HG03439 (cell line): ENCODE results near the gene BRI3.

Source experiments
- ATAC-seq: cut with Tn5 transposase; IDR thresholded peaks from one replicate; pipeline ENCODE4 v1.9.1; 2021; ENCODE audit warnings: mild to moderate bottlenecking, moderate library complexity; ENCODE audit not compliant: unreplicated experiment

Gene BRI3

DNA sequence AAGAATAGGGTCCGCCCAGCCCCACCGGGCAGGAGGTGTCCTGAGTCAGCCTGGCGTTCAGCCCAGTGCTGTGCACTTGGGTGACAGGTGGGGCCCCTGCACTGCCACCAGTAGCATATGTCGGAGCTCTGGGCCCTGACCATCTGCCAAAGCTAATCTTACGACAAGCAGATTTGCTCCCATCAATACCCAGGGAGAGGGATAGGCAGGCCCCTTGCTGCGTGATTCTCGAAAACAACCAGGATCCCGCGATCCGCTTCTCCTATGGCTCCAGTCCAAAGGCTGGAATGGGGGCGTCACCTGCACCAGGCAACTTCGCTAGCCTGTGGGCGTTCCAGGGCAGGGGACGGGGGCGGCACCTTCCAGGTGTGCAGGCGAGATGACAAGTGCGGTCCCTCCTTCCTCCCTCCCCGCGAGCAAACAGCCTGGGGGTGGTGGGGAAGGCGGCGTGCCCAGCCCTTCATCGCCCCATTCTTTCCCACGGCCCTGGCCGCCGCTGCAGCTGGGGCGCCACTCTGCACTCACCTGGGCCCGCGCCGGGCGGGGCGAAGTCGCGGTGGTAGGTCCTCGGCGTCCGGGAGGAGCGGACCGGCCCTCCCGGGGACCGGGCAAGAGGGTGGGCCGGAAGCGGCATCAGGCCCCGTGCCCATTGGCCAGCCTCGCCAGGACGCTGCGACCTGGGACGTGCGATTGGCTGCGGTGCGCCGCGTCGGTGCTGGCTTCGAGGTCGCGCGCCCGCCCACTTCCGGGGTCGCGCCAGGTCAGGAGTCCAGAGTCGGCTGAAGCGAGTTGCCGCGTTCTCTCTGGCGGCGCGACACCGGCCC lies 29.7 kb upstream of the BRI3 start, which contains the start of gene TECPR1:
TECPR1 (minus strand) TSS at position 632 of the 824 bp plus-strand sequence. CDS start 6,086 bp downstream, outside the sequence.
- ATAC-seq: peak; percentile 95

DNA sequence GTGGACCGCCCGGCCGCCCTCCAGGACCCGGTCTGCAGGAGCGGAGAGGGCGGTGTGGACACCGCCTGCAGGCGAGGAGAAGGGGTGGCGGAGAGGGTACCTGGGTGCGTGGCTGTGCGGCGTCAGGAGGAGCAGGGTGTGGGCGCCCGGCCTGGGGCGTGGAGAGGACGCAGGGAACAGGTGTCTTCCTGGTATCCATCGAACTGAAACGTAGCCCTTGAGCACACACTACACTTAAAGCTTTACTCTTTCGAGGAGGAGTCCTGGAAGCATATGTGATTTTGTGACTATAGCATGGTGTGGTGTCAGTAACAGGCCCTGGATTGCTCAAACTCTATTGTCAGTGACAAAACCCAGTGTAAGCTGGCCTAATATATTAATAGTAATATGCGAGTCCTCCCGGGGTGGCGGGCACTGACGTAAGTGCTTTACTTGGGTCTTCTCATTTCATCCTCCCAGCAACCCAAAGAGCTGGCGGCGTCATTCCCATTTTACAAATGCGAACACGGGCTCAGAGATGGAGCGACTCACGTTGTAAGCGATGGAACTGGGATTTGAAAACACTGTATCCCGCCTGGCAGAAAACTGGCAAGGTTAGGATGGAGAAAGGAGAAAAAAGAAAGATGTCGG lies 28.9 kb upstream of the BRI3 start:
- ATAC-seq: peak; percentile 0

DNA sequence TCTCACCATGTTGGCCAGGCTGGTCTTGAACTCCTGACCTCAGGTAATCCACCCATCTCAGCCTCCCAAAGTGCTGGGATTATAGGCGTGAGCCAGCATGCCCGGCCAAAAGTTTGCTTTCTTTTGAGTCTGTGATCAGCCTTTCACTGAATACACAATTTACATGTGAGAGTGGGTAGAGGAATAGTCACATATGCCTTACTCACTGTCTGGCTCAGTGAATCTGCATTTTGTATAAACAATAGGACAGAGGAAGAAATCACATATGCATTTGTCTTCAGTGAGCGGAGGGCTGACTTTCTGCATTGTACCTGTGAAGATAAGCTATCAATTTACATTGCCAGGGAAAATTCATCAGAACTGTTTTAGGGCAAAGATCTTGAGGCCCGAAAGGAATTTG lies 27.0 kb upstream of the BRI3 start:
- ATAC-seq: no peak

DNA sequence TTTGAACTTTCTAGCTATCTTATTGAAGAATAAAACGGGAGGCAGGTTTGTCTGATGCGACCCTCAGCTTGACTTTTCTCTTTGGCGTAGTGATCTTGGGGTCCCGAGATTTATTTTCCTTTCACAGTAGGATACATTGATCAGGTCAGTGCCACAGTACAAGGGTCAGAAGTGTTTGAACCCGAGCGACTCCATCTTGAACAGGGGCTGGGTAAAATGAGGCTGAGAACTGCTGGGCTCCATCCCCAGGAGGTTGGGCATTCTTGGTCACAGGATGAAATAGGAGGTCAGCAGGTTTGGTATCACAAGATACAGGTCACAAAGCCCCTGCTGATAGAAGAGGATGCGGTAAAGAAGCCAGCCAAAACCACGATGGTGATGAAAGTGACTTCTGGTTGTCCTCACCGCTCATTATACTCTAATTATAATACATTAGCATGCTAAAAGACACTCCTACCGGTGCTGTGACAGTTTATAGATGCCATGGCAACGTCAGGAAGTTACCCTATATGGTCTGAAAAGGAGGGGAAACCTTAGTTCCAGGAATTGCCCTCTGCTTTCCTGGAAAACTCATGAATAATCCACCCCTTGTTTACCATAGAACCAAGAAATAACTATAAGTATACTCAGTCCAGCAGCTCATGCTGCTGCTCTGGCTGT lies 26.4 kb upstream of the BRI3 start:
- no peak for ATAC-seq

DNA sequence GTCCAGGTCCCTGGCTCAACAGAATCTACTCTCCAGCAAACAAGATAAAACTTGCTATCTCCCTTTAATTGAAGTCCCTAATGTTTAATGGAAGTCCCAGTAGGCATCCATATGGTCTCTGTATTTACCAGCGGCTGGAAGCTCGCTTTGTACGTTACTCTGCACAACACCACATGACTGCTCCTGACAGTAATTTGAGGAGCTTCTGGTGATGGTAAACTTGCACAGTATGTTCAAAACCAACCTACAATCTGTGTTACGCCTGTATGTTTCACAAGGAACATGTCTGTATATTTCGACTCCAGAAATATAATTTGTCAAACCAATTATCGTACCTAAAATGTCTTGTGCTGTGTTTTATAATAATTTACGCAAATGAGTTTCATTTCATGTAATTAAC lies 25.1 kb upstream of the BRI3 start:
- ATAC-seq: no peak

DNA sequence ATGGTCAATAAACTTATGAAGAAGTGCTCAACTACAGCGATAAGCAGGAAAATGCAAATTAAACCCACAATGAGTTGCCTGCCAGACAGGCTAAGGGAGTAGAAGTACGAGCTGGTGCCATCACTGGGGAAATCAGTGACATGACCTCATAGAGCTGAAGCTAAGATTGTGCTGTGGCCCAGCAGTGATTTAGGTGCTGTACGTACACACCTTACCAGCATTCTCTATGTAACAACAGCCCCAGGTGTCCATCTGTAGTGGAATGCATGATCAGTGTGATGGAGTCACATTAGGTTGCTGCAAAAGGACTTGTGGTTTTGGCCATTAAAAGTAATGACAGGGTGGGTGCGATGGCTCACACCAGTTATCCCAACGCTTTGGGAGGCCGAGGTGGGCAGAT lies 23.8 kb upstream of the BRI3 start:
- ATAC-seq: no peak

DNA sequence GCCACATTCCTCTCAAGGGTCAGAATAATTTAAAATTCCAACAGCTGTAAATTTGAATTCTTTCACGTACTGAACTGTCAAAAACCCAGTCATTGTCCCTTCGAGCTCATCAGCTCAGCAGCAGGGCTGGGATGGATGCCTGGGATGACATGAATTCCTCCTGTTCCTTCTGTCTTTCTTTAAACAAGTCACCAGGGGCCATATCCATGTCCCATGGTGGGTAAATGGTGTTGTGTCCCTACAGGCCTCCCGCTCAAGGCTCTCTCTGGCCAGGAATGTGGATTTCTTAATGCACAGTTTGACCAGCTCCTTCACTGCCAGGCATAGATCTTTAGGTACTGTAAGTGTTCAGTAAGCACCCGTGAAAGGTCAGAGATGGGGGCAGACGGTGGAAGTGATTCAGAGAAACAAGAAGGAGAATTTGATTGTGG lies 15.6 kb upstream of the BRI3 start:
- ATAC-seq: no peak

DNA sequence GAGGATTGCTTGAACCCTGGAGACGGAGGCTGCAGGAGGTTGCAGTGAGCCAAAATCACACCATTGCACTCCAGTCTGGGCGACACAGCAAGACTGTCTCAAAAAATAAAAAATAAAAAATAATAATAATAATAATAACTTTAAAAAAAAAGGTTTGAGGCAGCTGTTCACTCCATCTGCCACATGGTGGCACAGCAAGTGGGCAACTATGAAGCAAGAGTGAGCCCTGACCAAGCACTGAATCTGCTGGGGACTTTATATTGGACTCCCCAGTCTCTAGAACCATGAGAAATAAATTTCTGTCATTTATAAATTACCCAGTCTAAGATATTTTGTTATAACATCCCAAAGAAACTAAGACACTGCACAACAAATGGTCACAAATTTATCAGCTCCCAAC lies 14.6 kb upstream of the BRI3 start:
- ATAC-seq: no peak

DNA sequence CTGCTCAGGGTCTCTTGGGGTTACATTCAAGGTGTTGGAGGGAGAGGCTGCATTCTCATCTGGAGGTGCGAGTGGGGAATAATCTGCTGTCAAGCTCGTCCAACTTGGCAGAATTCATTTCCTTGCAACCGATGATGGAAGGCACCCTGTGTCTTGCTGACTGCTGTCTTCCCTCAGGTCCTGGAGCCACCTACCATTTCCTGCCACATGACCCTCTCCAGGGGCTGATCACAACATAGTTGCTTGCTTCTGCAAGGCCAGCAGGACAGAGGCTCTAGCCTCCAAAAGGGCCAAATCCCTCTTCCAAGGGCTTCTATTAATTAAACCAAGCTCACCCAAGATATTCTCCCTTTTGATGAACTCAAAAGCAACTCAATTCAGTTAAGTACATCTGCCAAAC lies 14.2 kb upstream of the BRI3 start:
- no peak for ATAC-seq

DNA sequence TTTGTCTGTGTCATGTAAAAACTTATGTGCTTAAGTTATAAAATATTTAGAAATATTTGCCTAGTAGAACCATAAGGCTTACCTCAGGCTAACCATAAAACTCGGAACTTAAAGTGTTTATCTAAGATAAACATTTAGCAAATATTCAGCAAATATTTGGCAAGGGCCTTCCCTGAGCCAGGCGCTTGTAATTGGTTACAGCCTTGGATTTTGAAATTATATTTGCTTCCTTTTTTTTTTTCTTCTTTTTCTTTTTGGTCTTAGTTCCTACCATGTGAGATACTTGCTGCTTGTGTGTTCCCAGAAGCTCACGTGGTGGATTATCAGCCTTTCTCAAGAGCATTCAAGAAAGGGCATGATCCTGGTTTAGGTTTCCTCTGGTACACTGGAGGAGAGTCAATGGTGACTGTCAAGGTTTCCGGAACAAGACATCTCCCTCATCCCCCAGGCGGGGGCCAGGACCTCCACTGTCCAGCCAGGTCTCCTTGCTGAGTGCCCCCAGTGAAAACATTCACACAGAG lies 5.2 kb upstream of the BRI3 start:
- ATAC-seq: no peak

DNA sequence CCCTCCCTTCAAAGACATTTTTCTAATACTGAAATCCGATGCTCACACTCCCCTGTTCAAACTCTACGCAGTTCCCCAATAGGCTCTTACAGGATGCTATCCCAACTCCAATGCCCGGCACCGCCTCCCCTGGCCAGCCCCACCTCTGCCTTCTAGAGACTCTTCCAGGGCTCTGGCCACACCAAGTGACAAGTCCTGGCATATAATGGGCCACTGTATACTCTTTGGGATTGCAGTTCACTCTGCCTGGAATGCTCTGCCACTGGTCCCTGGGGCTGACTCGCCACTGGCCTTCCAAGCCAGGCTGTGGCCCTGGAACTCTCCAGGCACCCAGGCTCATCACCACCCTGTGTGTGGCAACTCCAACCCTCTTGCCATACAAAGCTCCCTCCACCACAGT lies 3.1 kb upstream of the BRI3 start:
- no peak for ATAC-seq

DNA sequence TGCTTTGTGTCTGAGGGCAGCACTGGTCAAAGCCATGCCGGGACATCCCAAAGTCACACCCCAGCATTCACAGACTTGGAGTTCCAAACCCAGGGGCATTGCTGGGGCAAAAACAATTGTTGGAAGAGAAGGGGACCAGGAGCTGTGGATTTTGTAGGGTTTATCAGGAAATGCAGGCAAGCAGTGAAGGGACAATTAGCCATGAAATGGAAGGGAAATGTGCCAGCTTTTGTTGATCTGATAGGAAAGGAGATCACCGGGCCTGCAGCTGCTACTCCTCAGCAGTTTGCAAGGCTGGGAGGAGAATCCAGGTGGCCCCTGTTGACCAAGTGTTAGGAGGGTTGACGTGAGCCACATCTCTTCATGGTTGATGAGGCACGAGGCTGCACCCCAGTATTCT lies 2.5 kb upstream of the BRI3 start:
- no peak for ATAC-seq

DNA sequence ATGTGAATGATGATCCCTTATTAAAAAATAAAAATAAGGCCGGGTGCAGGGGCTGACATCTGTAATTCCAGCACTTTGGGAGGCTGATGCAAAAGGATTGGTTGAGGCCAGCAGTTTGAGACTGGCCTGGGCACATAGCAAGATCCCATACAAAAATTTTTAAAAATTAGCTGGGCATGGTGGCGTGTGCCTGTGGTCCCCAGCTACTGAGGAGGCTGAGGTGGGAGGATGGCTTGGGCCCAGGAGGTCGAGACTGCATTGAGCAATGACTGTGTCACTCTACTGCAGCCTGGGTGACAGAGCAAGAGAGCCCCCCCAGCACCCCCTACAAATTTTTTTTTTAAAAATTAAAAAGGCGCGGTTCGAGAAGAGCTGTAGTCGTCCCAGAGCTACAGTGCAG lies 1.2 kb upstream of the BRI3 start:
- ATAC-seq: no peak

DNA sequence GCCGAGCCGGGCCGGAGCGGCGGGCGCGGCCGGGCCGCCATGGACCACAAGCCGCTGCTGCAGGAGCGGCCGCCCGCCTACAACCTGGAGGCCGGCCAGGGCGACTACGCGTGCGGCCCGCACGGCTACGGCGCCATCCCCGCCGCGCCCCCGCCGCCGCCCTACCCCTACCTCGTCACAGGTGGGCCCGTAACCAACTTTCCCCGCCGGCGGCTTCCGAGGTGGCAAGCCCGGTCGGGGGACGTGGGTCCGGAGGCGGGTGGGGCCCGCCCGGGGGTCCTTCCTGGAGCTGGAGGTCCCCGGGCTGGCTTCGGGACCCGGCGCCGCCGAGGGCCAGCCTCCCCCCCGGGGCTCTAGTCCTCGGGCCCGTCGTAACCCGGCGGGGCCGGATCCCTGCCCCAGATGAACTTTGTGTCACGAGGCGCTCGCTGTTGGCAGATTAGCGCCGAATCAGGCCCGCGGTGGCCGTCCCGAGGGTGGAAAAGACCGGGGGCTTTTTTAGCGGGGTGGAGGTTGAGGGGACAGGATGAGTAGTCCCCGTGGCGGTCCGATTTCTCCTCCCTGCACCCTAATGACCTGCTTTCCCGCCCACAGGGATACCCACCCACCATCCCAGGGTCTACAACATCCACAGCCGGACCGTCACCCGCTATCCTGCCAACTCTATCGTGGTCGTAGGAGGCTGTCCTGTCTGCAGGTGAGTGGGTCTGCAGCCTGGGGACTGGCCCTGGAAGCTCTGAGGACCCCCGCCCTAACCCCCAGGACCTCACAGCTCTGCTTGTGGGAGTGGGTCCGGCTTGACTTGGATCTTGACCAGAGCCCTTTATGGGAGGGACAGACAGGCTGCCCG lies 496 bp downstream of the BRI3 start:
- ATAC-seq: peak; percentile 20

DNA sequence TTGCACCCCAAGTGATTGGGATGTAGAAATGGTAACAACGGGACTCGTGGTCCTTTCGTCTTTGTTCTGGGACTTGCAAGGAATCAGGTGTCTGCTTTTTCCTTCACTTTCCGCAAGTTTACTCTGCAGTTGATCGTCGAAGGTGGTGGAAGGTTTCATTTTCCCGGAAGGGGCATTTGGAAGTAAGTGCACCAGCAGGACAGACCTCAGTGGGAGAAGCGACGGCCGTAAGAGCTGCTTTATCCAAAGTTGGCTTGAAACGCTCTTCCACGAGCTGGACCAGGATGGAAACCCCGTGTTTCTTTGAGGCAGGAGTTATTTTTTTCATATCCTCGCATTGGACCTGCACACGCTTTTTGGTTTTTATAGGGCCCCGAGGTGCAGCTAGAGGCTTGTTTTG lies 1.2 kb downstream of the BRI3 start:
- ATAC-seq: no peak

DNA sequence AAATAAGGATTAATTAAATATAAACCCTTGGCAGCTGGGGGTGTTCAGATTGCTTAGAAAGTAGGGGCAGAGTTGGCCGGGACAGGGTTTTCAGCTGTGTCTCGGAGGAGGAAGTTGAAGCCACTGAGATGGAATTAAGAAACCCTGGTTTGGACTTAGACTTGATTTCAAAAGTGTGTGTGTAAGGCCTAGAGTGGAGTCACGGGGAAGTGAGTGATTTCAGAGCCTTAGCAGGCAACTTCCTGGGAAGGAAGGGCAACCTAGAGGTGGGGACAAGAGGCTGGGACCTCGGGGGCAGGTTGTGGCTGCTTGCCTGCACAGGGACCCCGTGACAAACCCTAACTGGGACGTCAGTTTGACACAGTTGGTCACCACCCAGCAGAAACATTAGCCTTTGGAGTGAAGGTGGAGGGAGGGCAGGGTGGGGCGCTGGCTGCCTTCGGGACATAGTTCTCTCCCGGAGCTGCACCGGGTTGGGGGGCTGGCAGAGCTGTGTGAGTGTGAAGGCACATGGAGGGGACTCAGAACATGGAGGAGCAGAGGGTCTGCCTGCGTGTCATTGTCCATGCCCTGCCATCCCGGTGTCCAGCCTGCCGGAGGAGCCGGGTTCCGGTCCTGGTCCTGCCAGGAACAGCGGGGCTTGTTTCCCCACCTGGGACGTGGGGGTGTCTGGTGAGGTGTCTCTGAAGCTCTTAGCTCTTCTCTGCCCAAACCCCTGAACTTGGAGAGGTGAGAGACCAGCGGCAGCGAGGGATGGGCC lies 1.8 kb downstream of the BRI3 start:
- ATAC-seq: no peak

DNA sequence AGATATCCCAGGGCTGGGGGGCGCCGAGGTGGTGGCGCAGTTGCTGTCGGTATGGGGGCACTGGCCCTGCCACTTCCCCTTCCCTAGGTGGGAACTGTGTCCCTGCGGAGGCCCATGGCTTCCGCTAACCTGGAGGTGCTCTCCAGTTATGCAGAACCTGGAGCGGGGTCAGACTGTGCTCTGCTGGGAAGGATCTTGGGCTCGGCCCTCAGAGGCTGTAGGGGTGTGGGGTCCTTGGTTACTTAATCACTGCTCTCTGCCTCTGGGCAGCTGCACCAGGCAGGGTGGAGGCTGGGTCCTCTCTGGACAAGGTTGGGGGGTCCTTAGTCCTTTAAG lies 2.4 kb downstream of the BRI3 start:
- ATAC-seq: no peak

DNA sequence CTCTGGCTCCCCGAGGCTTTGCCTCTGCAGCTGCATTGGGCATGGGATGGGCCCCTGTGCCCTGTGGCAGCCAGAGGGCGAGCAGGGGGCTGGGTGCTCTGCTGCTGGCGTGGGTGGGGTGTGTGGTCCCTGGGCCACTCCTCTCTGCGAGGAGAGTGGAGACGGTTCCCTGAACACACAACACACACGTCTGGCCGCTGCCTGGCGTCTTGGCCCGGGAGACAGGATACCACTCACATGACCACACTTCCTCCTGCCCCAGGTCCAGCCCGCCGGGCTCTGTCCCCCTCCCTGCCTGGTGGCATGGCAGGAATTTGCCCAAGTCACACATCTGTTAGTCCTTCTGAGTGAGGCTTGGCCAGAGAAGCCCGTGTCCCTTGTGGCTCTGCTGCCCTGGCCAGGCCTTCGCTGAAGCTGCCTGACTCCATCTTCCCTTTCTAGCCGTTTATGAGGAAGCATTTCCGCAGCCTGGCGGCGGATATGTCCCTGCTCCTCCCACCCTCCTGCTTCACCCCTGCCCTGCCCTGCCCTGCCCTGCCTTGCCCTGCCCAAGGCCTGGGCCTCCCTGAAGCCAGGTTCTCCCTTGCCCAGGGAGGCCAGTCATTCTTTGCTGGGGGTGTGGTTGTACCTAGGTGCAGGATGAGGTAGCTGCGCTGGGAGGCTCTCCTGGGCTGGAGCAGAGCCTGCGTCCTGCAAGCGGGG lies 3.0 kb downstream of the BRI3 start:
- ATAC-seq: no peak
